Duodenal mucosa (tissue), 2 donors: ENCODE results near the gene MTG1.
"Not testable (repeated sequence)": the region's sequence is repeated elsewhere in the genome, so short reads cannot be mapped to it uniquely, and the experiment has no call there.

Experiments
- H3K27ac ChIP-seq: one replicate; pipeline ENCODE4 v1.7.0; 2013; ENCODE audit warnings: low read depth, low read length
- H3K27me3 ChIP-seq, 2 donors: one replicate each; pipeline ENCODE4 v1.7.0; 2013; ENCODE audit warnings: low read length in 2 of 2, control low read depth in 1 of 2; ENCODE audit not compliant: insufficient read depth in 2 of 2, control insufficient read depth in 1 of 2
- H3K36me3 ChIP-seq, 2 donors: one replicate each; pipeline ENCODE4 v1.7.0; 2013; ENCODE audit warnings: low read length in 2 of 2, control low read depth in 1 of 2; ENCODE audit not compliant: insufficient read depth in 2 of 2, control insufficient read depth in 1 of 2
- H3K4me1 ChIP-seq, 2 donors: one replicate each; pipeline ENCODE4 v1.7.0; 2013; ENCODE audit warnings: low read length in 2 of 2, control low read depth in 1 of 2; ENCODE audit not compliant: insufficient read depth in 2 of 2, control insufficient read depth in 1 of 2
- H3K4me3 ChIP-seq, 2 donors: one replicate each; pipeline ENCODE4 v1.7.0; 2013; ENCODE audit warnings: low read length in 2 of 2, low read depth in 1 of 2
- H3K9ac ChIP-seq, 2 donors: one replicate each; pipeline ENCODE4 v1.7.0; 2013; ENCODE audit warnings: low read length in 2 of 2, low read depth in 1 of 2
- H3K9me3 ChIP-seq, 2 donors: one replicate each; pipeline ENCODE4 v1.7.0; 2013; ENCODE audit warnings: low read length in 2 of 2, control low read depth in 1 of 2; ENCODE audit not compliant: control insufficient read depth in 1 of 2

Gene MTG1

DNA sequence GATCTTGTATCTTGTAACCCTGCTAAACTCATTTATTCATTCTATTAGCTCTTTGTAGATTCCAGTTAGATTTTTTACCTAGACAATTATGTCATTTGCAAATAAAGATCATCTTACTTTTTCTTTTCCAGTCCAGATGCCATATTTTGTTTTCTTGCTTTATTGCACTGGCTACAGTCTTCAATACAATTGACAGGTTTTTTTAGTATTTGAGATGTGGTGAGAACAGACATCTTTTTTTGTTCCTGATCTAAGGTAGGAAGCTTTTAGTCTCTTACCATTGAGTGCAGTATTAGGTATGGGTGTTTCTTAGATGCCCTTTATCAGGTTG lies 18.4 kb downstream of the MTG1 start:
- peaks cover 8 to 21% of the 10 kb centered on the region in 2 donors for H3K9me3 ChIP-seq
- H3K9ac ChIP-seq = no peak overlapping the region
- no peak overlapping the region for H3K27ac ChIP-seq
- H3K4me3 ChIP-seq = no peak overlapping the region
- no peaks in the 10 kb centered on the region for H3K27me3 ChIP-seq
- no peaks in the 10 kb centered on the region for H3K4me1 ChIP-seq
- H3K36me3 ChIP-seq = peaks cover 21 to 58% of the 10 kb centered on the region in 2 donors

DNA sequence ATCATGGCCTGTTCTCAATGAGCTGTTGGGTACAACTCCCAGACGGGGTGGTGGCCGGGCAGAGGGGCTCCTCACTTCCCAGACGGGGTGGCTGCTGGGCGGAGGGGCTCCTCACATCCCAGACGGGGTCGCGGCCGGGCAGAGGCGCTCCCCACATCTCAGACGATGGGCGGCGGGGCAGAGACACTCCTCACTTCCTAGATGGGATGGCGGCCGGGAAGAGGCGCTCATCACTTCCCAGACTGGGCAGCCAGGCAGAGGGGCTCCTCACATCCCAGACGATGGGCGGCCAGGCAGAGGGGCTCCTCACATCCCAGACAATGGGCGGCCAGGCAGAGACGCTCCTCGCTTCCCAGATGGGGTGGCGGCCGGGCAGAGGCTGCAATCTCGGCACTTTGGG lies 20.4 kb downstream of the MTG1 start:
- H3K27ac ChIP-seq, H3K9ac ChIP-seq, H3K4me1 ChIP-seq, H3K4me3 ChIP-seq, H3K27me3 ChIP-seq: not testable (repeated sequence)
- Histone ChIP-seq H3K9me3 (peaks cover 8 to 21% of the 10 kb centered on the region in 2 donors), H3K36me3 (peaks cover 21 to 62% of the 10 kb centered on the region in 2 donors)

DNA sequence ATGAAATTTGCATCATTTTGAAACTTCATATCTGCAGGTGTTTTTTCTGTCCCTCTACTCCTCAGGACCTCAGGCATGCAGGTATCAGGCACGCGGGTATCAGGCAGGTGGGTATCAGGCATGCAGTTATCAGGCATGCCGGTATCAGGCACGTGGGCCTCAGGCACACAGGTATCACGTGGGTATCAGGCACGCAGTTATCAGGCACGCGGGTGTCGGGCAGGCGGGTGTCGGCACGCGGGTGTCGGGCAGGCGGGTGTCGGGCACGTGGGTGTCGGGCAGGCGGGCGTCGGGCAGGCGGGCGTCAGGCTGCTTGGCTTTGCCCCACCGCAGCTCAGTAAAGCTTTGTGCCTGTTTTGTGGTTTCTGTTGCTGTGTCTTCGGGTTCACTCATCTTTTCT lies 21.8 kb downstream of the MTG1 start:
- no peak overlapping the region for H3K4me3 ChIP-seq
- H3K27ac ChIP-seq = no peak overlapping the region
- H3K36me3 ChIP-seq = peaks cover 34 to 61% of the 10 kb centered on the region in 2 donors
- peaks cover 8 to 21% of the 10 kb centered on the region in 2 donors for H3K9me3 ChIP-seq
- no peaks in the 10 kb centered on the region for H3K27me3 ChIP-seq
- H3K4me1 ChIP-seq = no peaks in the 10 kb centered on the region
- no peak overlapping the region for H3K9ac ChIP-seq

DNA sequence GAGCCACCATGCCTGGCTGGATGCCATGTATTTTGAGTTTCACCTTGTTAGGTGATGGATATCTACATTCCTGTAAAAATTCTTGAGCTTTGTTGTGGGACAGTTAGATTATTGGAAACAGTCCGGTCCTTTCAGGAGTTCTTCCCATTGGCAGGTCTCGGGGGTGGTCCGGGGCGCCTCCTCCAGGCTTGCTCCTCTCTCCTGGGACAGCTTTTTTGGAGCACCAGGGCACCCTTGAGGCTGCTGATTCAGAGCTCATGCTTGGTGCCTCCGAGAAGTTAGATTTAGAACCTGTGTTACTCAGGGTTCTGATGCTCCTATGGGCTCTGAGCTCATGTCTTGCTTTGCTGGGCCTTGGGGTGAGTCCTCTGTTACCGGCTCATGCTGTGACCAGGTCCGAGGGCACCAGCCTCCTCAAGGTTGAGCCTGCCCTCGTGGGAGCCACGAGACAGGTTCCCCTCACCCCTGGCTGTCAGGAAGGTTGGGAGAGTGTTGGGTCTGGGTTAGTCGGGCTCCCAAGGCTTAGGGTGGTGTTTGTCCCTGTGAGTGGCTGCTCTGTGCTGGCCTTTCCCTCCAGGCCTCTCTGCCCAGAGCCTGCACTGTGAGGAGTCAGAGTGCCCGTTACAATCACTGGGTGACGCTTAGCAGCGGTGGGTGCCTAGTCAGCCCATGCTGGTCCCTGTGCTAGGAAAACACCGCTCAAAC lies 24.5 kb downstream of the MTG1 start:
- Histone ChIP-seq H3K4me3 (no peak overlapping the region), H3K9ac (no peak overlapping the region), H3K9me3 (no peaks in the 10 kb centered on the region), H3K27me3 (peaks cover 5 to 10% of the 10 kb centered on the region in 2 donors), H3K4me1 (no peaks in the 10 kb centered on the region), H3K27ac (no peak overlapping the region), H3K36me3 (peaks cover 18 to 39% of the 10 kb centered on the region in 2 donors)

DNA sequence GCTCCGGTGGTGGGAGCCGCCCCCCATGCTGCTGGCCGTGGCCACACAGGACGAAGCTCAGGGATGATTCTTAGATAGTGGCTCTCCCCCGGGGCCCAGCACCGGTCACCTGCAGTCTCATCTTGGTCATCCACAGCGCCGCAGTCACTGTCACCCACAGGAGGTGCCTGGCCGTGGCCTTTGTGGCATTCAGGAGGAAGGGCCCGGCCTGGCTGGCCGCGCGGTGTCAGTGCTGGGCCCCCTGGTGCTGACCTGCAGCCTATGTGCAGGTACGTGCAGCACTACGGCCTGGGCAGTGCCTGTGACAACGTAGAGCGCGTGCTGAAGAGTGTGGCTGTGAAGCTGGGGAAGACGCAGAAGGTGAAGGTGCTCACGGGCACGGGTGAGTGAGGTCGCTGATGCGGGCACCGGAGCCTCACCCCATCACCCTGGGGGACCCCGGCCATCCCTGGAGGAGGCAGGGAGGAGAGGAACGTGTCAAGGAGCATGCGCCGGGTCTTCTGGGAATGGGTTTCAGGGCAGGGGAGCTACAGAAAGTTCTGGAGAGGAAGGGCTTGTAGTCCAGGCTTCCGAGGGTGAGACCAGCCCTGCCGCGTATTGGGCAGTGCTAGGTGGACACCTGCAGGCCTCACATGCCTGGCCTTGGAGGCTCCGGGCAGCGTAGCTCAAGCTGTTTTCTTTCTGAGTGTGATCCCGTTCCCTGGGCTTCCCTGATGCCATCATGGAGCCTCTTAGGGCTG lies 25.4 kb downstream of the MTG1 start:
- no peak overlapping the region for H3K9ac ChIP-seq
- no peak overlapping the region for H3K27ac ChIP-seq
- H3K36me3 ChIP-seq = peaks cover 18 to 37% of the 10 kb centered on the region in 2 donors
- H3K27me3 ChIP-seq = peaks cover 5 to 10% of the 10 kb centered on the region in 2 donors
- no peaks in the 10 kb centered on the region for H3K4me1 ChIP-seq
- H3K9me3 ChIP-seq = no peaks in the 10 kb centered on the region
- H3K4me3 ChIP-seq = no peak overlapping the region

DNA sequence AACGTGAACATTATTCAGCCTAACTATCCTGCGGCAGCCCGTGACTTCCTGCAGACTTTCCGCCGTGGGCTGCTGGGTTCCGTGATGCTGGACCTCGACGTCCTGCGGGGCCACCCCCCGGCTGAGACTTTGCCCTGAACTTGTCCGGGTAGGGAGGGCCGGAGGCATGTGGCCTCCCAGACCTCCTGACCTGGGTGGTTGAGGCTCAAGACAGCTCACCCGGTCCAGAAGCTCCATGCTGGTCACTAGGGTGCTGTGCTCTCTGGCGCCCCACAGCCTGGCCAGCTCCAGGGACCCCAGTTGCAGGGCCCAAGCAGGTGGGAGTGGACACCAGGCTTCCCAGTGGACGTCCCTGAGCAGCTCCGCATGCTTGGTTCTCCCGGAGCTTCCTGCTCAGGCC lies 26.1 kb downstream of the MTG1 start:
- Histone ChIP-seq H3K36me3 (peaks cover 18 to 37% of the 10 kb centered on the region in 2 donors), H3K9ac (no peak overlapping the region), H3K9me3 (no peaks in the 10 kb centered on the region), H3K4me3 (no peak overlapping the region), H3K27ac (no peak overlapping the region), H3K4me1 (no peaks in the 10 kb centered on the region), H3K27me3 (peaks cover 5 to 10% of the 10 kb centered on the region in 2 donors)

DNA sequence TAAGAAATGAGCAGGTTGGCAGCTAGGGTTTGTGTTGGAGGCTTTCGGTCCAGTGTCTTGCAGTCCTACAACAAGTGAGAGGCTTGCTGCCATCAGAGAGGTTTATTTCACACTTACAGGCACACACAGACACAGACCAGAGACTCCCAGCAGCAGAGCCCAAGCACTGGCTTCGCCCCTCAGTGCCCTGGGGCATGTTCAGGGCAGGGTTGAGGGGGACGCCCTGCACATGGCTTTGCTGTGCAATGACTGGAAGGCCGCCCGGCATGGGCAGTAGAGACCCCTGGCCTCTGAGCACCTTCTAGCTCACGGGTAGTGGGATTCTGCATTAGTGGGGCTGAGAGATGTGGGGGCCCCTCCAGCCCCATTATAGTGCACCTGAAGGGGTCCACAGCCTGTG lies 26.6 kb downstream of the MTG1 start:
- Histone ChIP-seq H3K9me3 (no peaks in the 10 kb centered on the region), H3K4me3 (no peak overlapping the region), H3K27ac (no peak overlapping the region), H3K4me1 (no peaks in the 10 kb centered on the region), H3K36me3 (peaks cover 15 to 32% of the 10 kb centered on the region in 2 donors), H3K27me3 (peaks cover 5 to 10% of the 10 kb centered on the region in 2 donors), H3K9ac (no peak overlapping the region)

DNA sequence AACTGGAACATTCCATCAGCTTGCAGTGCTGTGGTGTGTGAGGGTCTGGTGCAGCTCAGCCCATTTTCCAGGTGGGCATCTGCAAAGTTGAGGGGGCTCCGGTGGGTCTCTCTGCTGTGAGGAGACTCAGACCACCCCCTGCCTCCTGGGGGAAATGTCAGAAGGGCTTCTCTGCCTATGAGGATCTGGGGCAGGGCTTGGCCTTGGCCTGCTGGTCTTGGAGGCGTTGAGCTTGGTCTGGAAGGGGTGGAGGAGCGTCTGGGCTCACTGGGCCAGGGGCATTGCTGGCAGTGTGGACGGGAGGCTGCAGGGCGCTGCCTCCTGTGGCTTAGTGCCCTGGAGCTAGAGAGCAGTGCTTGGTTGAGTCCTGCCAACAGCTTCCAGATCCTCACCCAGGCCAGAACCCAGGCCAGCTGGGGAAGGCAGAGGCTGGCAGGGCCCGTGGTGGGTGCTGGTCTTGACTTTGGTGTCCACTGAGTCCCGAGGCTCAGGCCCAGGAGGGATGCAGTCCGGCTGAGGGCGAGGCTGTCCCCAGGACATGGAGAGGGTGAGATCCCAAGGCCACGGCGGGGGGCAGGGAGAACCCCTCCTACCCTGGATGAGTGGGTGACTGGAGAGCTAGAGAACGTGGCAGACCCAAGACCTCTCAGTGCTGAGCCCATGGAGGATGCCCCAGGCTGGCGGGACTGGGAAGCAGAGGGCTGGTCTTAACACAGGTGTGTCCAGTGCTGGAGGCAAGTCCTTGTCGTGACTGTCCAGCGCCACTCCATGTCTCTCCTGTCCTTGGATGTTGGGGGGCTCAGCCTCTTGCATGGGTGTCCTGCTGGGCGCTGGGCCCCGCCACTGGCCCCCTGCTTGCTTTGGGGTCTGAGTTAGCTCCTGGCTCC lies 27.6 kb downstream of the MTG1 start:
- Histone ChIP-seq H3K4me1 (no peaks in the 10 kb centered on the region), H3K9ac (no peak overlapping the region), H3K27me3 (peaks cover 5 to 10% of the 10 kb centered on the region in 2 donors), H3K36me3 (peaks cover 13 to 30% of the 10 kb centered on the region in 2 donors), H3K27ac (no peak overlapping the region), H3K9me3 (no peaks in the 10 kb centered on the region), H3K4me3 (no peak overlapping the region)

DNA sequence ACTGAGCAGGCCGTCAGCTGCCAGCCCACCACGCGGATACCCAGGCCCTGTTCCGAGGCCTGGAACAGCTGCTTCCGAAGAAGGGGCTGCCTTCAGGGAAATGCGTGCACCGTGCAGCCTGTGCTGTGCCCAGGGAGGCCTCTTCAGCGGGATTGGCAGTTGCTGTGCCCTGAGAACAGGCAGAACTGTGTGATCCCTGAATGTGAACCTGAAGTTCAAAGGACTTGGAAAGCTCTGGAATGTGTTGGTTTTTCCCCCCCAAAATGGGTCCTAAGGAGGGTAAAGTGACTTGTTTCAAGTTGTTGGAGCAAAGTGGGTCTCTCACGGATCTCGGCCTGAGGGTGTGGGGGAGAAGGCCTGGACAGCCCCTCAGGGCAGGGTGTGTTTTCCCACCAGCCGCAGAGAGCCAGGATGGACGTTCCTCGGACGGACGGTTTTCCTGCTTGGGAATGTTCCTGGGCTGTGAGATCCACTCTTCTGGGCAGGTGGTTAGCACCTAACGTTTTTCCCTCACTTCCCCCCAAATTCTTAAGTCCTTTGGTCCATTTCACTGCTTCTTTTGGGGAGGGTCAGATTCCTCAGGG lies 28.4 kb downstream of the MTG1 start:
- H3K9me3 ChIP-seq = no peaks in the 10 kb centered on the region
- H3K27ac ChIP-seq = no peak overlapping the region
- no peak overlapping the region for H3K9ac ChIP-seq
- H3K4me3 ChIP-seq = no peak overlapping the region
- H3K27me3 ChIP-seq = peaks cover 5 to 10% of the 10 kb centered on the region in 2 donors
- H3K36me3 ChIP-seq = peaks cover 13 to 30% of the 10 kb centered on the region in 2 donors
- no peaks in the 10 kb centered on the region for H3K4me1 ChIP-seq
